C4-2B (cell line): ENCODE results near the gene NHLH1.

Experiments used
- CTCF ChIP-seq: fragments of 450-650 bp; conservative IDR thresholded peaks from 2 replicates; pipeline ENCODE4 v1.5.1; 2017; ENCODE audit warnings: mild to moderate bottlenecking
- ZFX ChIP-seq: fragments of 450-650 bp; IDR thresholded peaks from 2 replicates; pipeline ENCODE4 v1.6.1; 2017

- no peak for TF ChIP-seq CTCF
- no peak for TF ChIP-seq ZFX
These were observed 10.8 kb downstream of the NHLH1 start for GRCh38 chr1:160377585-160378206.
